Trophoblast cell (in vitro differentiated cells and primary cell): ENCODE measurements around the gene WDR31.

Experiments
- DNase-seq, 2 donors: peaks; one replicate each; pipeline ENCODE4 v3.0.0-alpha.2; 2016
- H2AFZ ChIP-seq: 2 replicates; pipeline ENCODE4 v1.6.1; 2013; ENCODE audit warnings: low read length, moderate library complexity, mild to moderate bottlenecking; ENCODE audit not compliant: insufficient read depth, poor library complexity
- H2AK5ac ChIP-seq: 2 replicates; pipeline ENCODE4 v1.6.1; 2013; ENCODE audit warnings: mild to moderate bottlenecking, low read length
- H2BK120ac ChIP-seq: 2 replicates; pipeline ENCODE4 v1.6.1; 2013; ENCODE audit warnings: low read length, mild to moderate bottlenecking, moderate library complexity; ENCODE audit not compliant: insufficient read depth, poor library complexity
- H2BK12ac ChIP-seq: 2 replicates; pipeline ENCODE4 v1.6.1; 2013; ENCODE audit warnings: mild to moderate bottlenecking, low read length, moderate library complexity
- H2BK5ac ChIP-seq: 2 replicates; pipeline ENCODE4 v1.6.1; 2013; ENCODE audit warnings: low read length, low read depth, moderate library complexity, mild to moderate bottlenecking; ENCODE audit not compliant: poor library complexity
- H3K14ac ChIP-seq: 2 replicates; pipeline ENCODE4 v1.6.1; 2013; ENCODE audit warnings: mild to moderate bottlenecking, low read length
- H3K18ac ChIP-seq: 2 replicates; pipeline ENCODE4 v1.6.1; 2013; ENCODE audit warnings: mild to moderate bottlenecking, low read length
- H3K23ac ChIP-seq: 2 replicates; pipeline ENCODE4 v1.6.1; 2013; ENCODE audit warnings: low read length
- H3K27ac ChIP-seq: 2 replicates; pipeline ENCODE4 v1.5.1; 2013; ENCODE audit warnings: low read depth, mild to moderate bottlenecking, inconsistent platforms, low read length, moderate library complexity
- H3K27me3 ChIP-seq: 2 replicates; pipeline ENCODE4 v1.6.1; 2013; ENCODE audit warnings: inconsistent platforms, mild to moderate bottlenecking, low read length, moderate library complexity; ENCODE audit not compliant: insufficient read depth
- H3K36me3 ChIP-seq, 2 experiments: 1 replicate in 1 of 2; 2 replicates in 1 of 2; pipeline ENCODE4 v1.6.1; 2013; ENCODE audit warnings: low read length in 2 of 2, mild to moderate bottlenecking in 2 of 2, moderate library complexity in 1 of 2; ENCODE audit not compliant: insufficient read depth in 2 of 2, control insufficient read depth in 1 of 2
- H3K4ac ChIP-seq: 2 replicates; pipeline ENCODE4 v1.6.1; 2013; ENCODE audit warnings: low read depth, mild to moderate bottlenecking, low read length, moderate library complexity
- H3K4me1 ChIP-seq, 2 experiments: 1 replicate in 1 of 2; 2 replicates in 1 of 2; pipeline ENCODE4 v1.6.1; 2013; ENCODE audit warnings: low read length in 2 of 2, mild to moderate bottlenecking in 2 of 2, moderate library complexity in 1 of 2; ENCODE audit not compliant: insufficient read depth in 2 of 2, control insufficient read depth in 1 of 2
- H3K4me2 ChIP-seq: 2 replicates; pipeline ENCODE4 v1.6.1; 2013; ENCODE audit warnings: inconsistent platforms, mild to moderate bottlenecking, low read length, moderate library complexity
- H3K4me3 ChIP-seq: 2 replicates; pipeline ENCODE4 v1.5.1; 2013; ENCODE audit warnings: mild to moderate bottlenecking, low read depth, low read length, inconsistent platforms
- H3K79me1 ChIP-seq: one replicate; pipeline ENCODE4 v1.6.1; 2013; ENCODE audit warnings: low read length
- H3K79me2 ChIP-seq: 2 replicates; pipeline ENCODE4 v1.6.1; 2013; ENCODE audit warnings: low read length, mild to moderate bottlenecking; ENCODE audit not compliant: control insufficient read depth, insufficient read depth, poor library complexity
- H3K9ac ChIP-seq: 2 replicates; pipeline ENCODE4 v1.6.1; 2013; ENCODE audit warnings: mild to moderate bottlenecking, low read length
- H3K9me3 ChIP-seq: 2 replicates; pipeline ENCODE4 v1.6.1; 2013; ENCODE audit warnings: low read depth, mild to moderate bottlenecking, control low read depth, inconsistent platforms, low read length; ENCODE audit not compliant: insufficient read depth
- H4K12ac ChIP-seq: 2 replicates; pipeline ENCODE4 v1.6.1; 2013; ENCODE audit warnings: low read depth, mild to moderate bottlenecking, low read length, moderate library complexity
- H4K8ac ChIP-seq: 2 replicates; pipeline ENCODE4 v1.6.1; 2013; ENCODE audit warnings: low read depth, mild to moderate bottlenecking, low read length, moderate library complexity
- H4K91ac ChIP-seq: one replicate; pipeline ENCODE4 v1.6.1; 2013; ENCODE audit warnings: low read depth, mild to moderate bottlenecking, low read length, moderate library complexity
- WGBS: extraction: QIAGEN DNeasy Blood & Tissue Kit; methylation state at CpG from one replicate; pipeline ENCODE4 v1.1.7; 2013; ENCODE audit warnings: missing lambda C conversion rate; ENCODE audit not compliant: insufficient read length, insufficient coverage; ENCODE audit errors: extremely low coverage; 5-methylcytosine and 5-hydroxymethylcytosine counted together

WDR31 gene

DNA sequence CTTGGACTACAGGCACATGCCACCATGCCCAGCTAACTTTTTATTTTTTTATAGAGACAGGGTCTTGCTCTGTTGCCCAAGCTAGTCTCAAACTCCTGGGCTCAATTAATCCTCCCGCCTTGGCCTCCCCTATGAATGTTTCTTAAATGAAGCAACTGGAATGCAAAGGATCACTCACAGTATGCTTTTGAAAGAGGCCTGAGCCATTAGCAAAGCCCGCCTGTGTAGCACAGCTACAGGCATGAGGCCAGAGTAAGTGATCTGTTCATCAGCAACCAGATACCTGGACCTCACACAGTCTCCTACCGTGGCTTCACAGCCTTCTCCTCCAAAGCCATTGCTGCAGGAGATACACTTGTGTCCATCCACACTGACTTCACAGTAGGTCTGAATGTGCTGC lies 20.0 kb downstream of the WDR31 start:
- Histone ChIP-seq H2BK12ac (no peak overlapping the region), H3K9ac (no peak overlapping the region), H3K4ac (no peak overlapping the region), H3K36me3 (no peaks in the 10 kb centered on the region), H3K4me2 (no peak overlapping the region), H4K8ac (no peak overlapping the region), H2AK5ac (no peak overlapping the region), H3K14ac (no peak overlapping the region), H4K91ac (no peak overlapping the region), H3K4me3 (no peak overlapping the region), H3K79me2 (no peaks in the 10 kb centered on the region), H2BK5ac (no peak overlapping the region), H4K12ac (no peak overlapping the region), H3K18ac (no peak overlapping the region), H2BK120ac (no peak overlapping the region), H3K23ac (no peak overlapping the region), H3K79me1 (no peaks in the 10 kb centered on the region), H3K27me3 (no peaks in the 10 kb centered on the region), H2AFZ (no peak overlapping the region), H3K9me3 (no peaks in the 10 kb centered on the region), H3K27ac (no peak overlapping the region), H3K4me1 (no peaks in the 10 kb centered on the region)
- WGBS = no CpG with 5 or more reads among the region's 3 CpGs
- peak; percentile 63 to 75 for DNase-seq

DNA sequence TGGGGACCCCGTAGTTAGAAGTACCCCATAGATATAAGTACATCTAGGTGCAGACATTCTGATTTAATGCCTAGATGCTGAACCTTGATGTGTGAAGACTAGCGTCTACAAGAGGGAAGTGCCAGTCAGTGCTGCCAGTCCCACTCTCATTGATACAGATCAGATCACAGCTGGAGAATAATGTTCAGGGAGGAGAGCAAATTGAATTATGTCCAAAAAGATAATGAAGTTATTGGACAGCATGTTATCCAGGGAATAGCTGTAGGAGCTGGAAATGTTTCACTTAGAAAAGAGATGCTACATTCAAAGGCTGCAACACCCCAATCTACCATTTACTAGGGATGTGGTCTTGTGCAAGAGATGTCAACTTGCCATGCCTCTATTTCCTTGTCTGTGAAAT lies 21.0 kb downstream of the WDR31 start:
- no peaks in the 10 kb centered on the region for H3K79me2 ChIP-seq
- H3K18ac ChIP-seq = no peak overlapping the region
- DNase-seq = no peak
- no peaks in the 10 kb centered on the region for H3K36me3 ChIP-seq
- H3K9me3 ChIP-seq = no peaks in the 10 kb centered on the region
- no peak overlapping the region for H3K4ac ChIP-seq
- no peak overlapping the region for H2BK5ac ChIP-seq
- no peak overlapping the region for H3K9ac ChIP-seq
- H3K4me2 ChIP-seq = no peak overlapping the region
- no peak overlapping the region for H2BK120ac ChIP-seq
- no peak overlapping the region for H3K14ac ChIP-seq
- H2AFZ ChIP-seq = no peak overlapping the region
- H3K23ac ChIP-seq = no peak overlapping the region
- no peak overlapping the region for H2AK5ac ChIP-seq
- H3K79me1 ChIP-seq = no peaks in the 10 kb centered on the region
- no peaks in the 10 kb centered on the region for H3K27me3 ChIP-seq
- no peak overlapping the region for H3K27ac ChIP-seq
- no peak overlapping the region for H4K8ac ChIP-seq
- WGBS = no CpG with 5 or more reads among the region's 2 CpGs
- no peak overlapping the region for H4K91ac ChIP-seq
- H3K4me1 ChIP-seq = no peaks in the 10 kb centered on the region
- H3K4me3 ChIP-seq = no peak overlapping the region
- no peak overlapping the region for H2BK12ac ChIP-seq
- H4K12ac ChIP-seq = no peak overlapping the region

DNA sequence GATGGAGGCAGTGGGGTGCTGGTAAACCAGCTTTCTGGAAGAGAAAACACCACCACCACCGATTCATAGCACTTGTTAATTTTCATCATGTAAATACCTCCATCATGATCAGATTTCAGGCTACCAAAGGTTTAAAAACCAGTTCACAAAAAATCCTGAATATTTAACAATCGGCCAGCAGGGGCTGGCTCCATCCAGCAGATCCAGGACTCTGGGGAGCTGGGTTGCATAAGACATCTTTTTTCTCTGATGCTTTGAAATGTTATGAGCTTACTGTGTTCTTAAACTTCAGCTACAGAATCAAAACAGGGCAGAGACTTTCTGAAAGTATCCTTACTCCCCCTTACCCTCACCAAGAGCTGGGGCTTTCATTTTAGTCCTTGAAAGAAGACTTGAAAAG lies 22.3 kb downstream of the WDR31 start:
- H2AFZ ChIP-seq = no peak overlapping the region
- no peak overlapping the region for H3K4me2 ChIP-seq
- no peak overlapping the region for H3K18ac ChIP-seq
- no peaks in the 10 kb centered on the region for H3K79me2 ChIP-seq
- H2BK12ac ChIP-seq = no peak overlapping the region
- no peak overlapping the region for H3K27ac ChIP-seq
- no peaks in the 10 kb centered on the region for H3K79me1 ChIP-seq
- no peak overlapping the region for H2BK120ac ChIP-seq
- H3K4ac ChIP-seq = no peak overlapping the region
- H3K14ac ChIP-seq = no peak overlapping the region
- no peak overlapping the region for H2AK5ac ChIP-seq
- no peaks in the 10 kb centered on the region for H3K27me3 ChIP-seq
- no peak overlapping the region for H4K91ac ChIP-seq
- H2BK5ac ChIP-seq = no peak overlapping the region
- no peak overlapping the region for H3K4me3 ChIP-seq
- H3K4me1 ChIP-seq = no peaks in the 10 kb centered on the region
- H3K23ac ChIP-seq = no peak overlapping the region
- no peaks in the 10 kb centered on the region for H3K36me3 ChIP-seq
- no CpG with 5 or more reads among the region's 2 CpGs for WGBS
- H3K9ac ChIP-seq = no peak overlapping the region
- H3K9me3 ChIP-seq = no peaks in the 10 kb centered on the region
- H4K12ac ChIP-seq = no peak overlapping the region
- no peak overlapping the region for H4K8ac ChIP-seq
- DNase-seq = peak; percentile 31 to 72

DNA sequence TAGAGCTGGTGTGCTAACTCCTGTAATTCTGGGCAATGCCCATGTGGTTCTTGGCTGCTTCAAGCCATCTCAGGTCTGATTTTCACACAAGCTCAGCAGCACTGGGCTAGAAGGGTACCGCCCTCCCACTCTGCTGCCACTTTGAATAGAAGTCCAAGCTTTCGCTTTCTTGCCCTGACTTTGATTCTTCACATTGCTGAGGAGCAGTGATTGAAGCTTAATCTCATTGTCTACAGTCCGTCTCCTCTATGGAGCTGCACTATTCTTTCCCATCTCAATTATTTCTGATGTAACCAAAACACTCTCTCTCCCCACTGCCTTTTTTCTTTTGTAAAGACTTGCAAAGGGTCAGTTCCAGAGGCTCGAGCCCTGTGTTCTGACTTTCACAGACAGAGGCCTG lies 24.0 kb downstream of the WDR31 start:
- no CpG with 5 or more reads among the region's 4 CpGs for WGBS
- no peak overlapping the region for H2BK12ac ChIP-seq
- no peak overlapping the region for H3K23ac ChIP-seq
- H2AK5ac ChIP-seq = no peak overlapping the region
- H4K12ac ChIP-seq = no peak overlapping the region
- H3K36me3 ChIP-seq = no peaks in the 10 kb centered on the region
- H3K4me1 ChIP-seq = no peaks in the 10 kb centered on the region
- no peak overlapping the region for H2AFZ ChIP-seq
- H3K9me3 ChIP-seq = no peaks in the 10 kb centered on the region
- no peak overlapping the region for H3K9ac ChIP-seq
- H2BK5ac ChIP-seq = no peak overlapping the region
- H3K27ac ChIP-seq = no peak overlapping the region
- H3K79me1 ChIP-seq = no peaks in the 10 kb centered on the region
- DNase-seq = no peak
- H3K27me3 ChIP-seq = no peaks in the 10 kb centered on the region
- H3K79me2 ChIP-seq = no peaks in the 10 kb centered on the region
- no peak overlapping the region for H3K4me2 ChIP-seq
- no peak overlapping the region for H4K8ac ChIP-seq
- H3K14ac ChIP-seq = no peak overlapping the region
- H3K4me3 ChIP-seq = no peak overlapping the region
- H2BK120ac ChIP-seq = no peak overlapping the region
- no peak overlapping the region for H3K4ac ChIP-seq
- H4K91ac ChIP-seq = no peak overlapping the region
- no peak overlapping the region for H3K18ac ChIP-seq

DNA sequence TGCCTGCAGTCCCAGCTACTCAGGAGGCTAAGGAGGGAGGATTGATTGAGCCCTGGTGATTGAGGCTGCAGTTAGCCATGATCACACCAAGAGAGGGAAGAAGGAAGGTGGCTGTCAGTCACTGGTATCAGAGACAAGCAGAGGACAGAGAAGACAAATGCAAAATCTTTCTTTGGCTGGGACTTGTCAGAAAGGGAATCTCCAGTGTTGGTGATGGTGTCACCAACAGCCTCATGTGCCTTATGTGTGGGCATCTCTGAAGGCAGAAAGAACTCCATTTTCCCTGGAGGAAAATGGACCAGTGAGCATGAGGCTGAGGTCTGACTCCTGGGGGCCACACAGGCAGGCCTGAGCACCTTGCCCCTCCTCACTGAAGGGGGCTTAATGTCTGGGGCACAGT lies 24.8 kb downstream of the WDR31 start:
- Histone ChIP-seq H3K27ac (no peak overlapping the region), H3K79me1 (no peaks in the 10 kb centered on the region)

More for the DNA sequence above, 24.8 kb downstream of the WDR31 start:
- no peak overlapping the region for H2AK5ac ChIP-seq
- no peak overlapping the region for H2BK120ac ChIP-seq
- no peak overlapping the region for H2AFZ ChIP-seq
- no peak overlapping the region for H3K4ac ChIP-seq
- no peak overlapping the region for H4K12ac ChIP-seq
- no peaks in the 10 kb centered on the region for H3K27me3 ChIP-seq
- H3K4me3 ChIP-seq = no peak overlapping the region
- H3K79me2 ChIP-seq = no peaks in the 10 kb centered on the region
- H3K18ac ChIP-seq = no peak overlapping the region
- H4K91ac ChIP-seq = no peak overlapping the region
- H3K4me1 ChIP-seq = no peaks in the 10 kb centered on the region
- no peak overlapping the region for H3K9ac ChIP-seq
- H2BK12ac ChIP-seq = no peak overlapping the region
- H3K9me3 ChIP-seq = no peaks in the 10 kb centered on the region
- H2BK5ac ChIP-seq = no peak overlapping the region
- H4K8ac ChIP-seq = no peak overlapping the region
- no peak for DNase-seq
- no peaks in the 10 kb centered on the region for H3K36me3 ChIP-seq
- H3K14ac ChIP-seq = no peak overlapping the region
- no peak overlapping the region for H3K23ac ChIP-seq
- no peak overlapping the region for H3K4me2 ChIP-seq
